Rectal smooth muscle tissue (tissue), 1 donor: ENCODE data around the gene FGF14.

ENCODE experiments used
- H3K27ac ChIP-seq: one replicate; pipeline ENCODE4 v1.7.0; 2013; ENCODE audit warnings: low read depth, low read length, inconsistent platforms
- H3K27me3 ChIP-seq: one replicate; pipeline ENCODE4 v1.7.0; 2013; ENCODE audit warnings: low read length; ENCODE audit not compliant: control insufficient read depth, insufficient read depth
- H3K36me3 ChIP-seq: one replicate; pipeline ENCODE4 v1.7.0; 2013; ENCODE audit warnings: low read length; ENCODE audit not compliant: control insufficient read depth, insufficient read depth
- H3K4me1 ChIP-seq: one replicate; pipeline ENCODE4 v1.7.0; 2013; ENCODE audit warnings: low read length; ENCODE audit not compliant: control insufficient read depth, insufficient read depth
- H3K4me3 ChIP-seq: one replicate; pipeline ENCODE4 v1.7.0; 2013; ENCODE audit warnings: low read length
- H3K9ac ChIP-seq: one replicate; pipeline ENCODE4 v1.7.0; 2013; ENCODE audit warnings: low read length

The FGF14 gene

GRCh38 chr13:101935828-101936227, 466.0 kb downstream of the FGF14 start:
- H3K27ac ChIP-seq: no peak overlapping the region
- no peaks in the 10 kb centered on the region for H3K4me1 ChIP-seq
- H3K9ac ChIP-seq: no peak overlapping the region
- H3K36me3 ChIP-seq: no peaks in the 10 kb centered on the region
- H3K27me3 ChIP-seq: no peaks in the 10 kb centered on the region
- H3K4me3 ChIP-seq: no peak overlapping the region

- Histone ChIP-seq H3K27me3 (no peaks in the 10 kb centered on the region), H3K9ac (no peak overlapping the region), H3K4me1 (no peaks in the 10 kb centered on the region), H3K27ac (no peak overlapping the region), H3K36me3 (no peaks in the 10 kb centered on the region), H3K4me3 (no peak overlapping the region)
Observed at GRCh38 chr13:101931186-101931585, 470.7 kb downstream of the FGF14 start.

DNA sequence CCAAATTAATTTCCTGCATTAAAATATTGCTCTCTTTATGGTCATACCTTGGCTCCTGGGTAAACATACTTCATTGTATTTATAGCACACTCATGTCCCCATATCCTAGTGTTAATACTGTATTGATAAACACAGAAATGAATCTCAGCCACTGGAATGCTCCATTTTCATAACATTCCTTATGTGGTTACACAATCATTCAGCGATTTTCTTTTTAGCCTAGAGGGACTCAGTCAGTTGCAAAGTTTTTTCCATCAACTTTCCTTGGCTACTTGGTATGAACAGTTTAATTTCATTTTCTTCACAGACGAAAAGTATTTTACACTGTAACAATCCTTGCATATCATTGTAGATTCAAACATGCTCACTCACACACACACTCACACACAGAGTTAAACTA, 471.5 kb downstream of the FGF14 start:
- Histone ChIP-seq H3K4me3 (no peak overlapping the region), H3K27me3 (no peaks in the 10 kb centered on the region), H3K27ac (no peak overlapping the region), H3K36me3 (no peaks in the 10 kb centered on the region), H3K4me1 (no peaks in the 10 kb centered on the region), H3K9ac (no peak overlapping the region)

- Histone ChIP-seq H3K4me1 (no peaks in the 10 kb centered on the region), H3K27ac (no peak overlapping the region), H3K36me3 (no peaks in the 10 kb centered on the region), H3K27me3 (no peaks in the 10 kb centered on the region), H3K9ac (no peak overlapping the region), H3K4me3 (no peak overlapping the region)
Observed at GRCh38 chr13:101925731-101926130, 476.1 kb downstream of the FGF14 start.

GRCh38 chr13:101919541-101920181, 482.2 kb downstream of the FGF14 start:
- Histone ChIP-seq H3K27ac (no peak overlapping the region), H3K36me3 (no peaks in the 10 kb centered on the region), H3K4me1 (no peaks in the 10 kb centered on the region), H3K9ac (no peak overlapping the region), H3K27me3 (peaks cover 5% of the 10 kb centered on the region), H3K4me3 (no peak overlapping the region)

DNA sequence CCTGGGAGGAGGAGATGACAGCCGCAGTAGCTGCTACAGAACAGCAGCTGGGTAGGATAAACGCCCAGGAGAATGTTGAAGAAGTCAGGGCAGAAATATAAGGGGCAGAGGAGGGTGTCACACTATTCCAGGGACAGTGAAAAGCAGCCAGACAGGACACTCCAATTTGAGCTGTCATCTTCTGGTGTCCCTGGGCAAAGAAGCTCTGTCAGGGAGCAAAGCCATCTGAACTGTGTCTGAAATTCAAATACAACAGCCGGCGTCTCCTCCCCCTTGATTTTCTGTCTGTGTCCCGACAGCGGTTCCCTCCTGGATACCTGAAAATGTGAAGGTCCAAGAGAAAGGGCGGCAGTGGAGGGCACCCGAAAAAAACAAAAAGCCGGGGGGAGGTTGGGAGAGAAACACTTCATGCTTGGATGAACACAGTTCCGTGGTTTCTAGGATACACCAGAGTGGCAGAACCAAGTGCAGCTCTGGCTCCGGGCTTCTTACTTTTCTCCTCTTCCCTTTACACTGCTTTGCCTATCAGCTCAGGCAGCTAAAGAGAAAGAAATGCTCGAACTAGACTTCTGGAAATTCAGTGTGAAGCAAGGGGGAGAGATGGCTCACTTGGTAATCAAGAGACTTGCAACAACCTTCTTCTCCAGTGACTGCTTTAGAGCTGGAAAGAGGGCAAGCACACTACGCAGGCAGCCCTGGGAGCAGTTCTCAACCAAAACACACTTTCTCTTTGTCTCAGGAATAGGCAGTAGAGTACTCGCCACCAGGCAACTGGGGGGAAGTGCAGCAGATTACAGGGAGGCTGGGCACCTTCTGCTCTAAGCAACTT, 483.8 kb downstream of the FGF14 start:
- Histone ChIP-seq H3K36me3 (no peaks in the 10 kb centered on the region), H3K9ac (no peak overlapping the region), H3K4me3 (no peak overlapping the region), H3K27ac (no peak overlapping the region), H3K4me1 (no peaks in the 10 kb centered on the region), H3K27me3 (peaks cover 5% of the 10 kb centered on the region)

GRCh38 chr13:101917475-101917810, 484.4 kb downstream of the FGF14 start:
- H3K9ac ChIP-seq: no peak overlapping the region
- no peaks in the 10 kb centered on the region for H3K4me1 ChIP-seq
- H3K27ac ChIP-seq: no peak overlapping the region
- peaks cover 5% of the 10 kb centered on the region for H3K27me3 ChIP-seq
- no peaks in the 10 kb centered on the region for H3K36me3 ChIP-seq
- H3K4me3 ChIP-seq: no peak overlapping the region

- Histone ChIP-seq H3K4me3 (no peak overlapping the region), H3K27ac (no peak overlapping the region), H3K9ac (no peak overlapping the region), H3K4me1 (no peaks in the 10 kb centered on the region), H3K36me3 (no peaks in the 10 kb centered on the region), H3K27me3 (peaks cover 5% of the 10 kb centered on the region)
Observed at GRCh38 chr13:101916775-101917474, 484.9 kb downstream of the FGF14 start.

DNA sequence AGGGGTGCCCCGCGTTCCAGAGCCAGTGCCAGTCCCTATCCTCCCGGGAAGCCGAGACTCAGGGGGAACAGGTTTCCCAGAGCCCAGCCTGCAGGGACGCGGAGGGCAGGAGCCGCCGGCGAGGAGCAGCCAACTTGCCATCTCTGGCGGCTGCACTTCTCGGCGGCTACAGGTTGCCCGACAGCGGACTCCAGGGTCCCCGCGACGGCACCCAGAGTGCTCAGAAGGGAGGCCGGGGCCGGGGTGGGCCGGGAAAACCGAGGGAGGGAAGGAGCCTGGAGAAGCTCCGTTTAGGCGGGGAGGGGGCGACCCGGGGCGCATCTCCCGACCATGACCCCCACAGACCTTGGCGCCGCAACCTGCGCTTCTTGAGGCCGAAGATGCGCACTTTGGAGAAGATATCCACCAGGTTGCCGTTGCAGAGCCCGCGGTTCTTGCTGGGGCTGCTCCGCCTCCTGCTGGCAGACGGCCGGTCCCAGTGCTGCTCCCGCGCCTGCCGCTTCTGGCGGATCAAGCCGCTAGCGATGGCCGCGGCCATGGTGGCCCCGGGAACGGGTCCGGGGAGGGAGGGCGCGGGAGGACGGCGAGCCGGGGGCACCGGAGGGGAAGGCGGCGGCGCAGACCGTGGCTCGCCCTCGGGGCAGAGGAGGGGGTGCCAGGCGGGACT, 485.6 kb downstream of the FGF14 start:
- Histone ChIP-seq H3K27ac (no peak overlapping the region), H3K4me1 (no peaks in the 10 kb centered on the region), H3K27me3 (peaks cover 5% of the 10 kb centered on the region), H3K36me3 (no peaks in the 10 kb centered on the region), H3K9ac (no peak overlapping the region), H3K4me3 (no peak overlapping the region)

- H3K4me1 ChIP-seq: no peaks in the 10 kb centered on the region
- no peaks in the 10 kb centered on the region for H3K36me3 ChIP-seq
- H3K9ac ChIP-seq: no peak overlapping the region
- H3K4me3 ChIP-seq: no peak overlapping the region
- peaks cover 5% of the 10 kb centered on the region for H3K27me3 ChIP-seq
- no peak overlapping the region for H3K27ac ChIP-seq
Observed at GRCh38 chr13:101915755-101916107, 486.1 kb downstream of the FGF14 start.

DNA sequence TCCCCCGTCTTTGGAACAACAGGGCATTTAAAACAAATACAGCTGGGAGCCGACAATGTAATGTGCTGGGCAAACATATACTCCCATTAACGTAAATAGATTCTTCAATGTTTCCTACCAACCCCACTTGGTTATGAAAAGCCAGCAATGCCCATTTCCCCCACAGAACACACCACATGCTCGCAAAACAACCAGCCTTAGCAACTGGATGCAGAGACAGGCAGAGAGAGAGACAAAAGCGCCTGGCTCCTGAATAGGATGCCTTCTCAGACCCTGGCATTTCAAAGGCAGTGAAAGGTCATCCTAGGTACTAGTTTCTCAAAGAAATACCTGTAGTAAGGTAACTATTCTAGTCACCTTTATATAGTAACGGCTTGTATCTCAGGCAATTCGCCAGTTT, 486.5 kb downstream of the FGF14 start:
- Histone ChIP-seq H3K4me3 (no peak overlapping the region), H3K9ac (no peak overlapping the region), H3K36me3 (no peaks in the 10 kb centered on the region), H3K27me3 (peaks cover 5% of the 10 kb centered on the region), H3K4me1 (no peaks in the 10 kb centered on the region), H3K27ac (no peak overlapping the region)

DNA sequence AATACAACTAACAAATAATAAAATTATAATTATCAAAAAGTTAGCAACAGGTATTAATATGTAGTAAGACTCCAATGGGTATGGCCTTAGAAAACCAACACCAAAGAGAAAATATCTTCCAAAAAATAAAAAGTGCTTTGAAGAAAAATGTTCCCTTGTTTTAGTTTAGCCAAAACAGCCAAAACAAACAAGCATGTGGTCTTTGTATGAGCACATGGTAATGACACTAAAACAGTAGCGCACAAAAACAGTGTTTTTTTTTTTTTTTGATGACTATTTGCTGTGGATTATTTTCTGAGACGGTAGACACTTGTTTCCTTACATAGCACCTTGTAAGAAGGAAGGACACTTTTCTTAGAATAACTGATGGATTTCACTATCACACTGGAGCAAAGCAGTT, 490.1 kb downstream of the FGF14 start:
- no peaks in the 10 kb centered on the region for H3K36me3 ChIP-seq
- H3K4me1 ChIP-seq: no peaks in the 10 kb centered on the region
- no peak overlapping the region for H3K27ac ChIP-seq
- peaks cover 5% of the 10 kb centered on the region for H3K27me3 ChIP-seq
- H3K9ac ChIP-seq: no peak overlapping the region
- H3K4me3 ChIP-seq: no peak overlapping the region
